Measurements from ENCODE around the gene PAK5. TPM values are rescaled to one million over a fixed set of nuclear protein-coding genes. Genes with fewer than 3 reads are reported as not detected.

PAK5 gene
- polyA plus RNA-seq, 2 of the 4 experiments (the other 2 are of a cell fraction), result 0.01 TPM; not detected in 1

GRCh38 chr20:9576695-9577094 lies 262.2 kb downstream of the PAK5 start:
- ChIA-PET POLR2A (no interaction called here), CTCF (interaction anchor here (1.0 kb wide), 1 partner anchor 572 kb away, joined by 3 read pairs; no protein-coding TSS in a partner anchor)
- TF ChIP-seq BCL3 (IDR thresholded peaks at IDR 0.05), result no peak
- TF ChIP-seq HEYL (CRISPR knock-in tag; IDR thresholded peaks at IDR 0.05), result no peak
- Histone ChIP-seq H3K9me3 (no peaks in the 10 kb centered on the region), H3K27ac (no peak overlapping the region), H3K4me1 (no peaks in the 10 kb centered on the region), H3K4me3 (no peak overlapping the region), H3K4me2 (no peak overlapping the region)
- DNase-seq (ENCODE audit: low read depth in 1 of 2, low spot score in 1 of 2), result no peak
- FAIRE-seq, result no peak
- 89% methylated on average over 4 of the region's 4 CpGs for WGBS (ENCODE audit: missing lambda C conversion rate)
- ATAC-seq, result no peak

- FAIRE-seq, result no peak
- no peak for DNase-seq (ENCODE audit: low read depth in 1 of 2, low spot score in 1 of 2)
- H3K9me3 ChIP-seq, result no peaks in the 10 kb centered on the region
- no peak overlapping the region for H3K4me3 ChIP-seq
- no peak overlapping the region for H3K4me2 ChIP-seq
- CTCF ChIA-PET, result interaction anchor here (1.4 kb wide), 2 partner anchors 41 to 168 kb away, joined by 3 to 4 read pairs; no protein-coding TSS in a partner anchor
- no peaks in the 10 kb centered on the region for H3K4me1 ChIP-seq
- POLR2A ChIA-PET, result no interaction called here
- TF ChIP-seq HOXA7 (CRISPR knock-in tag; IDR thresholded peaks at IDR 0.05) (no peak), HES2 (IDR thresholded peaks at IDR 0.05) (no peak), CBX2 (IDR thresholded peaks at IDR 0.05; ENCODE audit: borderline replicate concordance, low read depth) (no peak), RCOR1 (IDR thresholded peaks at IDR 0.05; ENCODE audit: low read depth, low read length) (no peak), ZSCAN20 (CRISPR knock-in tag; IDR thresholded peaks at IDR 0.05) (no peak), CEBPB (IDR thresholded peaks at IDR 0.05) (no peak), FOXS1 (CRISPR knock-in tag; IDR thresholded peaks at IDR 0.05) (no peak), CHD4 (IDR thresholded peaks at IDR 0.05; ENCODE audit: borderline replicate concordance) (no peak), MYC (IDR thresholded peaks at IDR 0.05; ENCODE audit: borderline replicate concordance, low read length) (no peak)
- ATAC-seq, result no peak
- 34% methylated on average over 1 of the region's 1 CpG for WGBS (ENCODE audit: missing lambda C conversion rate)
- H3K27ac ChIP-seq, result no peak overlapping the region
Measured at GRCh38 chr20:9575836-9576235, 263.0 kb downstream of the PAK5 start.

GRCh38 chr20:9574776-9575175 lies 264.1 kb downstream of the PAK5 start:
- POLR2A ChIA-PET, result no interaction called here
- ATAC-seq (no peak), DNase-seq (ENCODE audit: low read depth in 1 of 2, low spot score in 1 of 2) (no peak), FAIRE-seq (no peak)
- 79% methylated on average over 3 of the region's 3 CpGs for WGBS (ENCODE audit: missing lambda C conversion rate)
- Histone ChIP-seq H3K4me3 (no peak overlapping the region), H3K4me2 (no peak overlapping the region), H3K27ac (no peak overlapping the region), H3K9me3 (no peaks in the 10 kb centered on the region), H3K4me1 (no peaks in the 10 kb centered on the region)
- no peak for TF ChIP-seq MAFK (IDR thresholded peaks at IDR 0.05; ENCODE audit: partially characterized antibody)
- TF ChIP-seq RARB (CRISPR knock-in tag; IDR thresholded peaks at IDR 0.05), result no peak
- TF ChIP-seq MAZ (IDR thresholded peaks at IDR 0.05; ENCODE audit: borderline replicate concordance, low read depth, low read length), result no peak
- no peak for TF ChIP-seq EP300 (IDR thresholded peaks at IDR 0.05)
- no peak for TF ChIP-seq FOSL2 (IDR thresholded peaks at IDR 0.05)
- no peak for TF ChIP-seq FOSL2 (CRISPR knock-in tag; IDR thresholded peaks at IDR 0.05)
- CTCF ChIA-PET, result interaction anchor here (1.4 kb wide), 1 partner anchor 42 kb away, joined by 3 read pairs; no protein-coding TSS in a partner anchor

- 73% methylated on average over 7 of the region's 7 CpGs for WGBS (ENCODE audit: missing lambda C conversion rate)
- DNase-seq (ENCODE audit: low read depth in 1 of 2, low spot score in 1 of 2), result no peak
- no peak overlapping the region for H3K4me2 ChIP-seq
- POLR2A ChIA-PET, result no interaction called here
- H3K9me3 ChIP-seq, result no peaks in the 10 kb centered on the region
- no peak overlapping the region for H3K4me3 ChIP-seq
- CTCF ChIA-PET, result no interaction called here
- no peaks in the 10 kb centered on the region for H3K4me1 ChIP-seq
- FAIRE-seq, result no peak
- ATAC-seq, result no peak
- H3K27ac ChIP-seq, result no peak overlapping the region
- TF ChIP-seq MAZ (IDR thresholded peaks at IDR 0.05; ENCODE audit: borderline replicate concordance, low read depth, low read length), result no peak
- no peak for TF ChIP-seq SMC3 (IDR thresholded peaks at IDR 0.05)
- no peak for TF ChIP-seq USF2 (IDR thresholded peaks at IDR 0.05)
- no peak for TF ChIP-seq E2F6 (IDR thresholded peaks at IDR 0.05; ENCODE audit: borderline replicate concordance, low read depth)
- no peak for TF ChIP-seq JUN (IDR thresholded peaks at IDR 0.05)
- TF ChIP-seq ESRRA (IDR thresholded peaks at IDR 0.05; ENCODE audit: borderline replicate concordance, low read length), result no peak
- TF ChIP-seq HOXB13 (CRISPR knock-in tag; IDR thresholded peaks at IDR 0.05; ENCODE audit: low read depth), result no peak
- TF ChIP-seq FOSB (CRISPR knock-in tag; IDR thresholded peaks at IDR 0.05), result no peak
- TF ChIP-seq CTCF (IDR thresholded peaks at IDR 0.05), result no peak
- no peak for TF ChIP-seq HDAC2 (IDR thresholded peaks at IDR 0.05)
- TF ChIP-seq HOXA7 (CRISPR knock-in tag; IDR thresholded peaks at IDR 0.05), result no peak
- no peak for TF ChIP-seq FOSL2 (IDR thresholded peaks at IDR 0.05)
- no peak for TF ChIP-seq FOSL2 (CRISPR knock-in tag; IDR thresholded peaks at IDR 0.05)
- no peak for TF ChIP-seq BHLHE40 (IDR thresholded peaks at IDR 0.05; ENCODE audit: low read depth, low read length)
Measured at GRCh38 chr20:9574181-9574580, 264.7 kb downstream of the PAK5 start.
